Loucy (cell line): ENCODE data around the gene CENPN.

Experiments used
- CTCF ChIP-seq: fragments of 200-600 bp; sonication (generic); conservative IDR thresholded peaks from 2 replicates; pipeline ENCODE4 v1.5.1; 2014; ENCODE audit warnings: mild to moderate bottlenecking, antibody characterized with exemption, low read length
- EZH2phosphoT487 ChIP-seq: fragments of 200-600 bp; IDR thresholded peaks from 2 replicates; pipeline ENCODE4 v1.6.1; 2018; ENCODE audit warnings: antibody characterized with exemption, mild to moderate bottlenecking, moderate library complexity, borderline replicate concordance

DNA sequence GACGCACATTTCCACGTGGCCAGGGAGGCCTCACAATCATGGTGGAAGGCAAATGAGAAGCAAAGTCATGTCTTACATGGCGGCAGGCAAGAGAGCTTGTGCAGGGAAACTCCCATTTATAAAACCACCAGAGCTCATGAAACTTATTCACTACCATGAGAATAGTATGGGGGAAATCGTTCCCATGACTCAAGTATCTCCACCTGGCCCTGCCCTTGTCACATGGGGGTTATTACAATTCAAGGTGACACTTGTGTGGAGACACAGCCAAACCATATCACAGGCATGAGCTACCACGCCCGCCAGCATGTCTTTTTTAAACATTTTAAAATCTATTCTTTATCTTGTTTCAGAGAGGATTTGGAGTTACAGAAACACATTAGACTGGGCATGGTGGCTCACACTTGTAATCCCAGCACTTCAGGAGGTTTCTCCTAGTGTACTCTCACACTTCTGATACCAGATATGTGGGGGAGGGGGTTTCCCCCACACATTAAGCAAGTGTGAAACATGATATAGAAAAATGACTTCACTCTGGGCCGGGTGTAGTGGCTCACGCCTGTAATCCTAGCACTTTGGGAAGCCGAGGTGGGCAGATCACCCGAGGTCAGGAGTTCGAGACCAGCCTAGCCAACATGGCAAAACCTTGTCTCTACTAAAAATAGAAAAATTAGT is 23.1 kb downstream of the CENPN start:
- TF ChIP-seq CTCF (no peak), EZH2phosphoT487 (no peak)
